ENCODE measurements around the gene MATN3.
A peak's percentile ranks its signal among the peaks of the same experiment; 100 is the strongest.
"Not testable (repeated sequence)": the region's sequence is repeated elsewhere in the genome, so short reads cannot be mapped to it uniquely, and the experiment has no call there.

MATN3 gene

GRCh38 chr2:20048488-20049448 is 36.3 kb upstream of the MATN3 start:
- peak overlapping the region; percentile 92 for H3K4me3 ChIP-seq (ENCODE audit: low read depth, low read length)
- no peak for TF ChIP-seq CTCF (conservative IDR thresholded peaks at IDR 0.05; ENCODE audit: low read depth, low read length)
- peak; percentile 31 for DNase-seq (ENCODE audit: low read depth)

- not testable (repeated sequence) for H3K4me3 ChIP-seq (ENCODE audit: low read depth, low read length); DNase-seq (ENCODE audit: low read depth)
Observed at GRCh38 chr2:20045712-20046292, 33.3 kb upstream of the MATN3 start.

- no peak for TF ChIP-seq CTCF (conservative IDR thresholded peaks at IDR 0.05; ENCODE audit: low read depth, low read length)
- no peak for DNase-seq (ENCODE audit: low read depth)
- H3K4me3 ChIP-seq (ENCODE audit: low read depth, low read length) = no peak overlapping the region
Observed at GRCh38 chr2:20044778-20045177, 32.3 kb upstream of the MATN3 start.

GRCh38 chr2:20042531-20042930 is 30.1 kb upstream of the MATN3 start:
- TF ChIP-seq CTCF (conservative IDR thresholded peaks at IDR 0.05; ENCODE audit: low read depth, low read length) = no peak
- peak; percentile 46 for DNase-seq (ENCODE audit: low read depth)
- no peak overlapping the region for H3K4me3 ChIP-seq (ENCODE audit: low read depth, low read length)

- H3K4me3 ChIP-seq (ENCODE audit: low read depth, low read length) = no peak overlapping the region
- no peak for TF ChIP-seq CTCF (conservative IDR thresholded peaks at IDR 0.05; ENCODE audit: low read depth, low read length)
- no peak for DNase-seq (ENCODE audit: low read depth)
Observed at GRCh38 chr2:20040489-20041172, 28.2 kb upstream of the MATN3 start.

- DNase-seq (ENCODE audit: low read depth) = no peak
- H3K4me3 ChIP-seq (ENCODE audit: low read depth, low read length) = no peak overlapping the region
- TF ChIP-seq CTCF (conservative IDR thresholded peaks at IDR 0.05; ENCODE audit: low read depth, low read length) = no peak
Observed at GRCh38 chr2:20037660-20038059, 25.2 kb upstream of the MATN3 start.

- no peak for DNase-seq (ENCODE audit: low read depth)
- H3K4me3 ChIP-seq (ENCODE audit: low read depth, low read length) = no peak overlapping the region
- TF ChIP-seq CTCF (conservative IDR thresholded peaks at IDR 0.05; ENCODE audit: low read depth, low read length) = no peak
Observed at GRCh38 chr2:20035955-20036666, 23.6 kb upstream of the MATN3 start.
